Gastroesophageal sphincter (tissue), 3 donors: ENCODE data around the gene CYP21A2.

Experiments used
- EP300 ChIP-seq: sonication (generic); formaldehyde crosslinking; IDR thresholded peaks from one replicate; pipeline ENCODE4 v1.6.1; 2017; ENCODE audit warnings: antibody characterized with exemption, mild to moderate bottlenecking
- POLR2A ChIP-seq, 2 donors: fragments of 450-650 bp; IDR thresholded peaks; one replicate each; pipeline ENCODE4 v1.6.1; 2017; ENCODE audit warnings: antibody characterized with exemption in 2 of 2, mild to moderate bottlenecking in 2 of 2, moderate library complexity in 1 of 2
- POLR2AphosphoS5 ChIP-seq: sonication (generic); formaldehyde crosslinking; IDR thresholded peaks from one replicate; pipeline ENCODE4 v1.6.1; 2017; ENCODE audit warnings: antibody characterized with exemption
- TF ChIP-seq, protein P1 (sequence below), 4 experiments: fragments of 200-600 bp in 2 of 4; fragments of 450-650 bp in 2 of 4; sonication (generic) in 1 of 4; IDR thresholded peaks; one replicate each; pipeline ENCODE4 v1.5.1; 2017 to 2019; ENCODE audit warnings: antibody characterized with exemption in 4 of 4, mild to moderate bottlenecking in 2 of 4, moderate library complexity in 2 of 4

DNA sequence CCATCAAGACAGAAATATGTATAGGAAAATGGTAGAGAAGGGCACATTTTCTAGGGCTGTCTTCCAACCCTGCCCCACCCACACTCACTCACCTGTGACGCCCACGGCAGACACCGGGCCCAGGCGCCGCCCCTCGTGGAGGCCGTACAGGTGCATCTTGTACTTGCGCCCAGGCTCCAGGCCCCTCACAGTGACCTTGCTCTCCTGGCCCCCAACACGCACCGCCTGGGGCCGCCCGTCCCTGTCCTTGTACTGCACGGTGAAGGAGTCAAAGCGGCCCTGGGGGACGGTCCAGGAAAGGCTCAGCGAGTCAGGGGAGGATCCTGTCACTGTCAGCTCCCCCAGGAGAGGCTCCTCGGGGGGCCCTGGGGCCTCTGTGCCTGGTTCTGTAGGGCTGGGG is 19.8 kb downstream of the CYP21A2 start:
- TF ChIP-seq, protein P1, sequence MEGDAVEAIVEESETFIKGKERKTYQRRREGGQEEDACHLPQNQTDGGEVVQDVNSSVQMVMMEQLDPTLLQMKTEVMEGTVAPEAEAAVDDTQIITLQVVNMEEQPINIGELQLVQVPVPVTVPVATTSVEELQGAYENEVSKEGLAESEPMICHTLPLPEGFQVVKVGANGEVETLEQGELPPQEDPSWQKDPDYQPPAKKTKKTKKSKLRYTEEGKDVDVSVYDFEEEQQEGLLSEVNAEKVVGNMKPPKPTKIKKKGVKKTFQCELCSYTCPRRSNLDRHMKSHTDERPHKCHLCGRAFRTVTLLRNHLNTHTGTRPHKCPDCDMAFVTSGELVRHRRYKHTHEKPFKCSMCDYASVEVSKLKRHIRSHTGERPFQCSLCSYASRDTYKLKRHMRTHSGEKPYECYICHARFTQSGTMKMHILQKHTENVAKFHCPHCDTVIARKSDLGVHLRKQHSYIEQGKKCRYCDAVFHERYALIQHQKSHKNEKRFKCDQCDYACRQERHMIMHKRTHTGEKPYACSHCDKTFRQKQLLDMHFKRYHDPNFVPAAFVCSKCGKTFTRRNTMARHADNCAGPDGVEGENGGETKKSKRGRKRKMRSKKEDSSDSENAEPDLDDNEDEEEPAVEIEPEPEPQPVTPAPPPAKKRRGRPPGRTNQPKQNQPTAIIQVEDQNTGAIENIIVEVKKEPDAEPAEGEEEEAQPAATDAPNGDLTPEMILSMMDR (IDR thresholded peaks at IDR 0.05) = no peak
- no peak for TF ChIP-seq EP300
- TF ChIP-seq POLR2AphosphoS5 = no peak
- no peak for TF ChIP-seq POLR2A (IDR thresholded peaks at IDR 0.05)
